ENCODE data around the gene SPACA7. TPM values are rescaled to one million over a fixed set of nuclear protein-coding genes. Genes with fewer than 3 reads are reported as not detected.

The SPACA7 gene
- total and polyA plus RNA-seq, 12 donors: not detected

- Histone ChIP-seq H3K4me3 (no peak overlapping the region), H3K27me3 (peaks cover 11% of the 10 kb centered on the region), H3K36me3 (replicated peaks in 1 of 2) (no peaks in the 10 kb centered on the region), H3K27ac (no peak overlapping the region), H3K9me3 (replicated peaks in 1 of 3) (no peaks in the 10 kb centered on the region), H3K4me1 (replicated peaks in 1 of 2) (no peaks in the 10 kb centered on the region)
- TF ChIP-seq CTCF (IDR thresholded peaks at IDR 0.05) (no peak), POLR2A (IDR thresholded peaks at IDR 0.05) (no peak)
- DNase-seq: no peak
- intact Hi-C loops (cut with DNase I): no loop called here
- WGBS, 4 donors: 13 to 22% (median 17%) methylated on average over 9 of the region's 9 CpGs
These were observed 29.3 kb upstream of the SPACA7 start for GRCh38 chr13:112346899-112347229.

GRCh38 chr13:112347986-112348385, 28.2 kb upstream of the SPACA7 start:
- H3K4me3 ChIP-seq: no peak overlapping the region
- TF ChIP-seq POLR2A (IDR thresholded peaks at IDR 0.05): no peak
- no peak for TF ChIP-seq CTCF (IDR thresholded peaks at IDR 0.05)
- DNase-seq: no peak
- H3K9me3 ChIP-seq (replicated peaks in 1 of 3): no peaks in the 10 kb centered on the region
- H3K4me1 ChIP-seq (replicated peaks in 1 of 2): no peaks in the 10 kb centered on the region
- H3K27ac ChIP-seq: no peak overlapping the region
- H3K27me3 ChIP-seq: peaks cover 9% of the 10 kb centered on the region
- 43 to 57% (median 55%) methylated on average over 10 of the region's 10 CpGs for WGBS, 4 donors
- H3K36me3 ChIP-seq (replicated peaks in 1 of 2): no peaks in the 10 kb centered on the region
- intact Hi-C loops (cut with DNase I): no loop called here

- TF ChIP-seq CTCF (IDR thresholded peaks at IDR 0.05) (no peak), POLR2A (IDR thresholded peaks at IDR 0.05) (no peak)
- 58 to 78% (median 76%) methylated on average over 9 to 12 of the region's 12 CpGs for WGBS, 4 donors
- intact Hi-C loops (cut with DNase I): no loop called here
- no peak overlapping the region for H3K27ac ChIP-seq
- no peaks in the 10 kb centered on the region for H3K9me3 ChIP-seq (replicated peaks in 1 of 3)
- no peaks in the 10 kb centered on the region for H3K4me1 ChIP-seq (replicated peaks in 1 of 2)
- H3K36me3 ChIP-seq (replicated peaks in 1 of 2): no peaks in the 10 kb centered on the region
- H3K4me3 ChIP-seq: no peak overlapping the region
- peaks cover 3% of the 10 kb centered on the region for H3K27me3 ChIP-seq
- DNase-seq: no peak
These were observed 27.4 kb upstream of the SPACA7 start for GRCh38 chr13:112348642-112349345.

GRCh38 chr13:112349681-112350080, 26.5 kb upstream of the SPACA7 start:
- H3K4me1 ChIP-seq (replicated peaks in 1 of 2): no peaks in the 10 kb centered on the region
- H3K27me3 ChIP-seq: no peaks in the 10 kb centered on the region
- TF ChIP-seq POLR2A (IDR thresholded peaks at IDR 0.05) (no peak), CTCF (IDR thresholded peaks at IDR 0.05) (no peak)
- intact Hi-C loops (cut with DNase I): no loop called here
- H3K27ac ChIP-seq: no peak overlapping the region
- no peaks in the 10 kb centered on the region for H3K36me3 ChIP-seq (replicated peaks in 1 of 2)
- no peaks in the 10 kb centered on the region for H3K9me3 ChIP-seq (replicated peaks in 1 of 3)
- 57 to 73% (median 67%) methylated on average over 13 of the region's 13 CpGs for WGBS, 4 donors
- no peak for DNase-seq
- H3K4me3 ChIP-seq: no peak overlapping the region

Data from adrenal gland (tissue), 12 donors.